Measurements from ENCODE around the gene OGDH.

- no peak for TF ChIP-seq ZNF274 (IDR thresholded peaks at IDR 0.05; ENCODE audit: low read depth, low read length)
- no peak for TF ChIP-seq SUZ12 (IDR thresholded peaks at IDR 0.05; ENCODE audit: extremely low read depth, insufficient read depth, insufficient read length)
- TF ChIP-seq YY1 (IDR thresholded peaks at IDR 0.05; ENCODE audit: insufficient read depth, insufficient read length): no peak
Measured at GRCh38 chr7:44576228-44576627, 30.2 kb upstream of the OGDH start.

All from NT2/D1 (cell line).